GM18517 (cell line): ENCODE measurements around the gene RNASE12.
"Not testable (repeated sequence)": the region's sequence is repeated elsewhere in the genome, so short reads cannot be mapped to it uniquely, and the experiment has no call there.

ENCODE experiments used
- ATAC-seq: cut with Tn5 transposase; IDR thresholded peaks from one replicate; pipeline ENCODE4 v1.9.1; 2021; ENCODE audit warnings: mild to moderate bottlenecking, moderate library complexity; ENCODE audit not compliant: unreplicated experiment

The RNASE12 gene, protein sequence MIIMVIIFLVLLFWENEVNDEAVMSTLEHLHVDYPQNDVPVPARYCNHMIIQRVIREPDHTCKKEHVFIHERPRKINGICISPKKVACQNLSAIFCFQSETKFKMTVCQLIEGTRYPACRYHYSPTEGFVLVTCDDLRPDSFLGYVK

DNA sequence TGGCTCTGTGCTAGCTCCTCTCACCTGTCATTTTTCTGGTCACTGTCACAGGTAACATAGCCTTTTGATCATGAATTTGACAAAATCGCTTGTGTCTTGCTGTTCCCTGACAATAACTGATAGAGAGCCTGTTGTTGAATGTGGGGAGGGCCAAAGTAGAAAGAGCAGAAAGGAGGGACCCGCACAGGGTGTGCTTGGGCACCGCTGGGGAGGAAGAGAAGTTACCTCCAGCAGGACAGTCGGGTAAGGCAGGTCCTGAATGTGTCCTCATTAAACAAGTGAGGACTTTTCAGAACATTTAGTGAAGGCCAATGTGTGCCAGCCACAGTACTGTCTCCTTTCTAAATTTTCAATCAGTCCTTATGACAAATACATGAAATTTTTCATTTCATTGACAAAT, at the start of gene RNASE12:
Gene RNASE12 (minus strand): TSS at position 142 of the 400 bp plus-strand sequence. CDS start 653 bp downstream, outside the sequence.
- ATAC-seq: no peak

- ATAC-seq: peak; percentile 76
These were observed 41.9 kb upstream of the RNASE12 start for GRCh38 chr14:20632831-20633691.

DNA sequence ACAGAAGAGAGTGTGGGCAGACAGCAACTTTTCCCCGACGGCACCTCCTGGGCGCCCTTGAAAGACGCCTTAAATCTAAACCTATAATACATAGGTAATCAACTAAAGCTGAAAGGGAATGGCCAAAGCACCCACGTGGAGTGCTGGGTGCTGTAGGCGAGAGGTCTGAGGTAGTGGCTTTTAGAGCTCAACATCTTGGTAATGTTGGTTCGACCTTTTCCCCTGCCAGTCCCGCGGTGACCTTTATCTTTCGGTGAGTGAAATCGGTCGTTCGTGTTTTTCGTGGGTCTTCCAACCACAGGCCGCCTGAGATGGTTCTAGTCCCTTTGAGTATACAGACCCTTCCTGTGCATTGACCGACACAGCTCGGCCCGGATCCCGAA, 41.3 kb upstream of the RNASE12 start:
- ATAC-seq: peak; percentile 14

- no peak for ATAC-seq
These were observed 40.8 kb upstream of the RNASE12 start for GRCh38 chr14:20631880-20632389.

DNA sequence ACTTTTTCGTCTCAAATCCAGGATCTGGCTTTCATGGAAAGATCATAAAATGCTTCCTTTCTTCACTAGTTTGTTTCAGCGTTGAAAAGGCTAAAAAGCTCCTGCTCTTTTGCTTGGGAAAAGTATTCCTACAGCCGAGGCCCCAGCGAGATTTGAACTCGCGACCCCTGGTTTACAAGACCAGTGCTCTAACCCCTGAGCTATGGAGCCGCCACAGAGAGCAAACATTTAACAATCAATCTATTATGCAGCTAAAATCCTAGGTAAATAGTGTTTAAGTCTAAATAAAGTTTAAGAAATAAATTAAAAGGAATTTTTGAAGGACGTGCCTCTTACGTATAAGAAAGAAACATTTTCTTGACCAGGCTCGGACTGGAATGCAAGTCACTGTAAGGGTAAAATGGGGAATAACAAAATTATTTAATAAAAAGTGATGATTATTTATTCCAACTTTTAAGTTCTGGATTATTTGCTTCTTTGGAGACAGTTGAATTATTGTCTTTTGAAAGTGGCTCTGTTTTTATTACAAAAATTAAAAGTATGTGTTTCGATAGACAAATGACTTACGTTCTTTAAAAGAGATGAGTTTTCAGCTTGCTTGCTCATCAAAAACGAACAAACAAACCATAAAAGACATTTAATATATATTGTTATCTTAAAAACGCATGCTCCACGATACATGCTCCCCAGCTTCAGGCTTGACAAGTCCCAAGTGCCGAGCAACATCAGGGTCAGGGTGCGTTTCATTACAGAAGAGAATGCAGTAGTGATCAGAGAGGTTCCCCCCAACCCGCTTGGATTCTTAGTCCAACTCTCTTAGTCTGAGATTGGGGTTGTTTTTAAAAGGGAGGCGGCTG, 40.1 kb upstream of the RNASE12 start:
- ATAC-seq: no peak

DNA sequence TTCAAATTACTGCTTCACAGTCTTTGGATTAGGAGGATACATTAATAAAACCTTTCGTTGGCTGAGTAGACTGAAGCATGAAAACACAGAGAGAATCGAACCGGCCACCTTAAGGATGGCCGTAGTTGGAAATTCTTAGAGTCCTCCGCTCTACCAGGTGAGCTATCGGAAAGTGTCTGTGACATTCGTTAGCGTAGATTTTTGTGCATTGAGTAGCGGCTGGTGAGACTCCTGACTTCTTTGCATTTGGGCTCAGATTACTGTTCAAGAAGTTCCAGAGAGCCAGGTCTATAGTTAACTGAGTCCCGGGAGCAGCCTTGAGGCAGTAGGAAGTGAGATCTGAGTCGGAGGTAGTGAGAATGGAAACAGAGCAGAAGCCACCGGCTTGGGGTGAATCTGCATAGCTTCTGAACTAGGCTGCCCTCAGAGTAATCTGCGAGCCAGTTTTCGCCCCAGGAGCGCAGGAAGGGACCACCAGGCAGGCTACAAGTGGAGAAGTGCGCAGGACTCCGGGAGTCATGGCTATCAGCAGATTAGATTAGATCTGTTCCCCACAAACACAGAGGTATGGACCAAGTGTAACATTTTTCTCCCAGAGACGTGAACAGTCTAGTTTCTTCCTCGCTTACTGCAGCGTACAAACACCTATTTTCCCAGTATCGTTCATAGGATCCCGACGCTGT, 39.3 kb upstream of the RNASE12 start:
- ATAC-seq: no peak

DNA sequence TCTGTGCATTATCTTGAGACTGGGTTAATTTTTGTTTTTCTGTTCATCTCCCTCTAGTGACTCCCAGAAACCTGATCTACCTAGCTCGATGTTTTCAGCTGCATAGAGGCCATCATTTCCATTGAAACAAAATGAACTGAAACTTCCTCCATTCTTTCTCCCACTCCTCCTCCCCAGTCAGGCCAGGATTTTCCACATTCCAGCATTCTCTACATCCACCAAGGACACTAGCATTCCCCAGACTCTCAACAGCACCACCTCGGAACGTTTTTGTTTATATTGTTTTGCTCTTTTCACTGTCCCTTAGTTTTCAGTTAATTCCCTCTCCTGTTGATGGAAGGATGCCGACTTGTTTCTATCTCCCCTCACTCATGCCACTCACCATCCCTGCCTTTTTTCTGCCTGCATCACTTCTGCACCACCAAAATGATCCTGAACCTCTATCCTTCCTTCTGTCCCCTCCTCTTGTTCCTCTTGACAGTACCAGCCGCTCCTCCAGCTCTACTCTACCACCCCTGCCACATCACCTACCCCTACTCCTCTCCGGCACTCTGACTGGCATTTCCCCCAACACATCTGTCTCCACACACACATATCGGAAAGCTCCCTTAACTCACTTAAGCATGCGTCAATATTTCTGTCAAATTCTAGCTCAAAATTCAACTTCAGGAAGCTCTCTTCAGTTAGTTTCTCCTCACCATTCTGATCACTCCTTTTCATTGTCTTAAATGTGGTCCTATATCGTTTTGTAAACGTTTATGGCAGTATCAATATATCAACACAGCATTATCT, 37.1 kb upstream of the RNASE12 start:
- ATAC-seq: no peak

DNA sequence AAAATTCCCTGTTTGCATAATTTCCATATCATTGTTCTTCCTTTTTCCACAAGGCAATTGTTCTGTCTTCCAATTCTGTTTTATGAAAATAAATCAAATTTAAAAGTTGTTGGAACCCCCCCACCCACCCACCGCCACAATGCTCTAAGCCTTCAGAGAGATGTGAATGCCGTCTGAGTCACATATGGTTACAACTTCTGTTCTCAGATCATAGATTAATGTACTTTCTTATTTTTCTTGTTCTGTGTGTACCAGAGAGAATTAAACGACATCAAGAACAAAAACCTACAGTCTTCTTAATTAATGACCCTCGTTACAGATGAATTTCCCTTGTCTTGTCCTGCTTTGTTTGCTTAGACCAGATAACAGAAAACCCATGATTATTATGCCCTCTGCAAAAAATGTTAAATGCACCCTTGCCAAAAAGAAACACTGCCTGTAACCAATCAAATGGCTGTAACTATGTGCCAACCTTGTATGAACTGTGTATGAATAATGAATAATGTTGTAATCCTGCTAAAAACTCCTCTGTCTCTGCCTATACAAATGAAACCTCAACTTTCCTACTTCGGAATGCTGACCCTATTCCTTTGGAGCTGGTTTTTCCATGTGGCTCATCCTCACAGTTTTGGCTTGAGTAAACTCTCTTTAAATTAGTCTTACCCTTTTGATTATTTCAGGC, 36.3 kb upstream of the RNASE12 start:
- ATAC-seq: no peak

DNA sequence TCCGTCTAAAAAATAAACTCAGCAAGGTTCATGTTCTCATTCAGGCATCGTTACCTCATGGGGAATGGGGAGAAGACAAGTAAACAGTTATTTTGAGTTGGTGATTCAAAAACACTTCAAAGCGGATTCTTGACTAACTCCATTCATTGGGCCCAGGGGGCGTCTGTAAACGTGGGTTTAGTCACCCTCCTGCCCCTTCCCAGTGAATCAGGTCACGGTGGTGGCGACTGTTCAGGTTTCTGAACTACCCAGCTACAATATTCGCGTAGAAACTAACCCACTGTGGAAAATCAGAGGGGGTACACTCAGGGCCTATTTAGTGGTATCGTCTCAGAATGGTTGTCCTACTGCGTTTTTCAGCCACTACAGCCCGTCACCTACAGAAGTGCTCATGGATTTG, 35.1 kb upstream of the RNASE12 start:
- no peak for ATAC-seq

DNA sequence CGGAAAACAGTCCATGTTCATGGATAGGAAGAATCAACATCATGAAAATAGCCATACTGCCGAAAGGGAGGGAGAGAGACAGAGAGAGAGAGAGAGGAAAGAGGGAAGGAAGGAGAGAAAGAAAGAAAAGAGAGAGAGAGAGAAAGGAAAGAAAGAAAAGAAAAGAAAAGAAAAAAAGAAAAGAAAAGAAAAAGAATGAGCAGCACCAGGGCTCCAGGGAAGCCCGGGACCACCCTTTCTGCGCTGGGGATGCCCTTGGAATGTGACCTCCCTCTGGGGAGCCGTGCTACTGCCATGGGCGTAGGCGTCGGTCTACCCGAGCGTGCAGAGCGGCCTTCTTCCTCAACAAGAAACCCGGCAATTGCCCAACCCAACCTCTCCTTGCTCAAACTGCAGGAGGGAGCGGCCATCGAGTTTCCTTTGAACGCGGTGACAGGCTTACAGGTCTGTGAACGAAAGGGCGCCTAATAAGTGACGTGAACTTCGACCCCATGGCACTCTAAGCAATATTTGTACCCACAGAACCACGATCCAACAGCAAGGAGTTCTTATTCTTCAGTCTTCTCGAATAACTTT, 33.4 kb upstream of the RNASE12 start:
- no peak for ATAC-seq

DNA sequence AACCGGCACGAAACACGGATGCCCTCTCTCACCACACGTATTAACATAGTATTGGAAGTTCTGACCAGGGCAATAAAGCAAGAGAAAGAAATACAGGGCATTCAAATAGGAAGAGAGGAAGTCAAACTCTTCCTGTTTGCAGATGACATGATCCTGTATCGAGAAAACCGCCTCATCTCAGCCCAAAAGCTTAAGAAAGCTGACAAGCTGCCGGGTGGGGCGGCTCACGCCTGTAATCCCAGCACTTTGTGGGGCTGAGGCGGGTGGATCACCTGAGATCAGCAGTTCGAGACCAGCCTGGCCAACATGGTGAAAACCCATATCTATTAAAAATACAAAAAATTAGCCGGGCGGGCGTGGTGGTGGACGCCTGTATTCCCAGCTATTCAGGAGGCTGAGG, 32.6 kb upstream of the RNASE12 start:
- ATAC-seq: no peak

- ATAC-seq: no peak
These were observed 31.7 kb upstream of the RNASE12 start for GRCh38 chr14:20622816-20623291.

GRCh38 chr14:20620798-20621478, 29.8 kb upstream of the RNASE12 start:
- ATAC-seq: no peak

GRCh38 chr14:20619688-20620087, 28.5 kb upstream of the RNASE12 start:
- not testable (repeated sequence) for ATAC-seq

DNA sequence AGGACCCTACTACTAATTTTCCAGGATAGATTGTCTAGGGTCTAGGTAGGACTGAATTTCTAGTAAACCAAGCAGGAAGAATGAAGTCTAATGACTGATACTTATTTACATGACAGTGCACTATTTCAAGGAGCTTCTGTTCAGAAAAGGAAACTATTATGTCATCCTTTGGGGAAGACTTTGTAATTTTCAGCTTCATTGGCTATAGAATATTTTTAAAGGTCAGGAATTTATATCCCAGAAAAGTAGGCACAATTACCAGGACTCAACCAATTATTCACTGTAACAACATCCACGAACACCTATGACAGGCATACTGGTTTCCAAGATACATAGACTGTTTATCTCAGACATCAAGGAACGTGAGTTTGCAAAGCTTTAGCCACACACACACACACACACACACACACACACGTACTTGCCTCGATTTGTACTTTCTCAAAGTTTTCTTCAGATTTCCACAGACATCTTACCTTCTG, 27.1 kb upstream of the RNASE12 start:
- ATAC-seq: no peak

- ATAC-seq: peak; percentile 41
These were observed 26.2 kb upstream of the RNASE12 start for GRCh38 chr14:20617138-20618003.

DNA sequence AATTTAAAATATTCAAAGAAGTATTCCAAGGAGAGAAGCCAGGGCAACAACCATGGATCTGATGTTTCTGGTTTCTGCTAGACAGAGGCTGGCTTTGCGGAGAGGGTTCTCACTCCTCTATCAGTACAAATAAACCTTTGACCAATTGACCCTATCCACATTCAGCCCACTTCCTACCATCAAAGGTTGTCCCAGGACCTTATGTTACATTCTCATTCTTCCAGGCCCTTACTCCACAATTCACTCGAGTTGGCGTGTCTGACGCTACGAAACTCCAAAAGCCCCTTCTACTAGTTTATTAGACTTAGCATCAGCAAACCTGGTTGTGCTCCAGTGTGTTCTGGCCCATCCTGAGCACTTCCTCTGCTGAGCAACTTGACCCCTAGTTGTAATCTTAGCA, 24.8 kb upstream of the RNASE12 start:
- no peak for ATAC-seq
